A549 treated with AZD9567 at 1 μM for 4 hours (cell line): Measurements from ENCODE around the gene GOLGA3. TPM values are rescaled to one million over a fixed set of nuclear protein-coding genes. Genes with fewer than 3 reads are reported as not detected.

Experiments used
- total RNA-seq: library from RNA; stranded (reverse); fragments of 200-300 nt; extraction: Qiagen RNA extraction; gene quantifications from 5 replicates; pipeline ENCODE4 v1.2.3, GENCODE V29; 2022; ENCODE audit not compliant: insufficient read depth

GOLGA3 gene, protein sequence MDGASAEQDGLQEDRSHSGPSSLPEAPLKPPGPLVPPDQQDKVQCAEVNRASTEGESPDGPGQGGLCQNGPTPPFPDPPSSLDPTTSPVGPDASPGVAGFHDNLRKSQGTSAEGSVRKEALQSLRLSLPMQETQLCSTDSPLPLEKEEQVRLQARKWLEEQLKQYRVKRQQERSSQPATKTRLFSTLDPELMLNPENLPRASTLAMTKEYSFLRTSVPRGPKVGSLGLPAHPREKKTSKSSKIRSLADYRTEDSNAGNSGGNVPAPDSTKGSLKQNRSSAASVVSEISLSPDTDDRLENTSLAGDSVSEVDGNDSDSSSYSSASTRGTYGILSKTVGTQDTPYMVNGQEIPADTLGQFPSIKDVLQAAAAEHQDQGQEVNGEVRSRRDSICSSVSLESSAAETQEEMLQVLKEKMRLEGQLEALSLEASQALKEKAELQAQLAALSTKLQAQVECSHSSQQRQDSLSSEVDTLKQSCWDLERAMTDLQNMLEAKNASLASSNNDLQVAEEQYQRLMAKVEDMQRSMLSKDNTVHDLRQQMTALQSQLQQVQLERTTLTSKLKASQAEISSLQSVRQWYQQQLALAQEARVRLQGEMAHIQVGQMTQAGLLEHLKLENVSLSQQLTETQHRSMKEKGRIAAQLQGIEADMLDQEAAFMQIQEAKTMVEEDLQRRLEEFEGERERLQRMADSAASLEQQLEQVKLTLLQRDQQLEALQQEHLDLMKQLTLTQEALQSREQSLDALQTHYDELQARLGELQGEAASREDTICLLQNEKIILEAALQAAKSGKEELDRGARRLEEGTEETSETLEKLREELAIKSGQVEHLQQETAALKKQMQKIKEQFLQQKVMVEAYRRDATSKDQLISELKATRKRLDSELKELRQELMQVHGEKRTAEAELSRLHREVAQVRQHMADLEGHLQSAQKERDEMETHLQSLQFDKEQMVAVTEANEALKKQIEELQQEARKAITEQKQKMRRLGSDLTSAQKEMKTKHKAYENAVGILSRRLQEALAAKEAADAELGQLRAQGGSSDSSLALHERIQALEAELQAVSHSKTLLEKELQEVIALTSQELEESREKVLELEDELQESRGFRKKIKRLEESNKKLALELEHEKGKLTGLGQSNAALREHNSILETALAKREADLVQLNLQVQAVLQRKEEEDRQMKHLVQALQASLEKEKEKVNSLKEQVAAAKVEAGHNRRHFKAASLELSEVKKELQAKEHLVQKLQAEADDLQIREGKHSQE (N-terminal part only)
- total RNA-seq, result 16.4 to 22.3 TPM (median 20.8 TPM) in 5 replicates

DNA sequence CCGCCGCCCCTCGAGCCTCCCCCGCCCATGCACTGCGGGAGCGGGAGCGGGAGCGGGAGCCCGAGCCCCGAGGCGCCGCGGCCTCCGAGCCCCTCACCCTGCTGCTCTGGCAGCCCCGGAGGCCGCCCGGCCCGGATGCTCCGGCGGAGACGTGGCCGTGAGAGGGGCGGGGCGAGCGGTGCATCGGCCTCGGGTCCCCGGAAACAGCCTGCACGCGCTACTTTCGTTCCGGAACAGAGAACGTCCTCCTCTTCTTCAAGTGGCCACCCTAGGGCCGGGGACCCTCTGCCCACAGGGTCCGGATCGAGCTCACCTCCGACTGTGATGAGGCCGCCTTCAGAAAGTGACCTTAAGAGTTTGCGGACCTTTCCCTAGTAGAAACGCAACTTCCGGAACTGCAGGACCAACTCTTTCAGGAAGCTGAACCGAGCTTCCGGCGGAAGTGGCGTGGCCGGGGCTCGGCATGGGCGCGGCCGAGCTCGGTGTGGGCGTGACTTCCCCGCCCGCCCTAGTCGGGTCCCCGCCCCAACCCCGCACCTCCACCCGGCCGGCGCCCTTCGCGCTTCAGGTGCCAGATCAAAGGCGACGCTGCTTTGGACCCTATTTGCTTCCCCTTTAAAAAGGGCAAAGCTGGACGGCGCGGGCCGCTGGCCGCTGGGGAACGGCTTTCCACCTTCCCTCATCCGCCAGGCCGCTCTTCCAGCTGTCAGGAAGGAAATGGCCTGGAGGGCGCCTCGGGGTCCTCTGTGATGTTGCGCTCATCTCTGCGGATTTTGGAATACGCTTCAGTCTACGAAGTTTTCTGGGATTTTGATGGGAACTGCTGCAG is at the start of gene GOLGA3:
GOLGA3 (minus strand) TSS at position 164 of the 829 bp plus-strand sequence. CDS start 6,741 bp downstream, outside the sequence.

GRCh38 chr12:132761032-132761920 is 67.4 kb downstream of the GOLGA3 start, which contains the start of gene ANKLE2:
Gene ANKLE2, minus strand, starts transcription at chr12:132761832. Its CDS starts 34 bp downstream, at chr12:132761798.

Other genes starting within 250 kb of the GOLGA3 start
- gene LRCOL1, start 218.3 kb downstream of the GOLGA3 start, total RNA-seq, result not detected in 5 replicates
- 0.07 TPM in 1 of 5 replicates, not detected in the others for gene P2RX2, start 210.1 kb downstream of the GOLGA3 start, total RNA-seq
- gene POLE, start 141.5 kb downstream of the GOLGA3 start, total RNA-seq, result 35.0 to 53.7 TPM (median 51.3 TPM) in 5 replicates
- gene PXMP2, start 141.3 kb downstream of the GOLGA3 start, total RNA-seq, result 22.3 to 33.9 TPM (median 31.8 TPM) in 5 replicates
- gene PGAM5, start 118.0 kb downstream of the GOLGA3 start, total RNA-seq, result 52.0 to 60.4 TPM (median 56.9 TPM) in 5 replicates
- 61.6 to 80.9 TPM (median 73.7 TPM) in 5 replicates for gene ANKLE2, start 67.0 kb downstream of the GOLGA3 start, total RNA-seq
- 23.5 to 39.4 TPM (median 23.9 TPM) in 5 replicates for gene CHFR, start 58.7 kb upstream of the GOLGA3 start, total RNA-seq
- 1.8 to 3.2 TPM (median 2.8 TPM) in 5 replicates for gene ZNF605, start 127.4 kb upstream of the GOLGA3 start, total RNA-seq
- gene ZNF26, start 157.5 kb upstream of the GOLGA3 start, total RNA-seq, result 6.5 to 8.1 TPM (median 7.4 TPM) in 5 replicates
- gene ZNF84, start 208.6 kb upstream of the GOLGA3 start, total RNA-seq, result 10.7 to 15.2 TPM (median 13.3 TPM) in 5 replicates